Astrocyte (in vitro differentiated cells and primary cell): ENCODE results near the gene LRATD1. TPM values are rescaled to one million over a fixed set of nuclear protein-coding genes. Genes with fewer than 3 reads are reported as not detected.

Experiments
- DNase-seq: peaks from one replicate; pipeline ENCODE4 v3.0.0-alpha.2; 2010; ENCODE audit warnings: low read depth
- FAIRE-seq: peaks from 2 replicates; lab custom pipeline; 2011; peaks lifted over from hg19 to GRCh38; lab: Jason Lieb, UNC
- H2AFZ ChIP-seq: 2 replicates; pipeline ENCODE4 v1.6.0; 2012; ENCODE audit warnings: low read depth, low read length, inconsistent platforms
- H3K27ac ChIP-seq: 2 replicates; pipeline ENCODE4 v1.5.1; 2011; ENCODE audit warnings: low read depth, low read length, inconsistent platforms
- H3K27me3 ChIP-seq: 2 replicates; pipeline ENCODE4 v1.6.0; 2011; ENCODE audit warnings: low read length, inconsistent platforms; ENCODE audit not compliant: insufficient read depth
- H3K36me3 ChIP-seq: 2 replicates; pipeline ENCODE4 v1.5.1; 2011; ENCODE audit warnings: low read length, inconsistent platforms; ENCODE audit not compliant: insufficient read depth
- H3K4me1 ChIP-seq: 2 replicates; pipeline ENCODE4 v1.5.1; 2011; ENCODE audit warnings: low read length, inconsistent platforms; ENCODE audit not compliant: insufficient read depth
- H3K4me2 ChIP-seq: 2 replicates; pipeline ENCODE4 v1.6.0; 2012; ENCODE audit warnings: low read length, inconsistent platforms
- H3K4me3 ChIP-seq: 2 replicates; pipeline ENCODE4 v1.5.1; 2011; ENCODE audit warnings: low read depth, mild to moderate bottlenecking, low read length, inconsistent platforms; ENCODE audit not compliant: insufficient read depth
- H3K79me2 ChIP-seq: 2 replicates; pipeline ENCODE4 v1.6.0; 2012; ENCODE audit warnings: mild to moderate bottlenecking, low read length, inconsistent platforms; ENCODE audit not compliant: insufficient read depth
- H3K9ac ChIP-seq: 2 replicates; pipeline ENCODE4 v1.6.0; 2012; ENCODE audit warnings: mild to moderate bottlenecking, low read length, inconsistent platforms
- H3K9me3 ChIP-seq: 2 replicates; pipeline ENCODE4 v1.5.1; 2012; ENCODE audit warnings: low read depth, mild to moderate bottlenecking, low read length, inconsistent platforms; ENCODE audit not compliant: insufficient read depth
- H4K20me1 ChIP-seq: 2 replicates; pipeline ENCODE4 v1.6.0; 2012; ENCODE audit warnings: low read length, inconsistent platforms; ENCODE audit not compliant: insufficient read depth
- H3K27ac Mint-ChIP-seq: one replicate; pipeline ENCODE4 v1.8.0; 2021; ENCODE audit warnings: mild to moderate bottlenecking, mixed read lengths; ENCODE audit not compliant: unreplicated experiment
- H3K27me3 Mint-ChIP-seq: one replicate; pipeline ENCODE4 v1.8.0; 2021; ENCODE audit warnings: low read depth, mixed read lengths; ENCODE audit not compliant: unreplicated experiment
- H3K36me3 Mint-ChIP-seq: one replicate; pipeline ENCODE4 v1.8.0; 2021; ENCODE audit warnings: low read depth, mixed read lengths; ENCODE audit not compliant: unreplicated experiment
- H3K4me1 Mint-ChIP-seq: one replicate; pipeline ENCODE4 v1.8.0; 2021; ENCODE audit warnings: low read depth, mixed read lengths; ENCODE audit not compliant: unreplicated experiment
- H3K4me3 Mint-ChIP-seq: one replicate; pipeline ENCODE4 v1.8.0; 2021; ENCODE audit warnings: mild to moderate bottlenecking, moderate library complexity, mixed read lengths; ENCODE audit not compliant: unreplicated experiment
- H3K9me3 Mint-ChIP-seq: one replicate; pipeline ENCODE4 v1.8.0; 2021; ENCODE audit warnings: mild to moderate bottlenecking, mixed read lengths; ENCODE audit not compliant: unreplicated experiment
- CTCF ChIP-seq: IDR thresholded peaks from 2 replicates; pipeline ENCODE4 v1.5.1; 2011; ENCODE audit warnings: low read depth, mild to moderate bottlenecking, inconsistent platforms, low read length, moderate library complexity; ENCODE audit not compliant: insufficient read depth
- EZH2 ChIP-seq: IDR thresholded peaks from 2 replicates; pipeline ENCODE4 v1.6.1; 2012; ENCODE audit warnings: mild to moderate bottlenecking, low read length, inconsistent platforms; ENCODE audit not compliant: insufficient read depth
- total RNA-seq: library from RNA; stranded (reverse); gene quantifications from 2 replicates; pipeline ENCODE4 v1.2.1, GENCODE V29; 2021

The LRATD1 gene
- total RNA-seq, 1 donor from 2014 or later, result 28.3 TPM

GRCh38 chr2:14615121-14615520 lies 17.4 kb upstream of the LRATD1 start:
- no peak overlapping the region for H3K27ac ChIP-seq
- TF ChIP-seq EZH2, result no peak
- no peak for TF ChIP-seq CTCF
- no peaks in the 10 kb centered on the region for H3K9me3 ChIP-seq
- Mint-ChIP-seq H3K36me3 (no peaks in the 10 kb centered on the region), H3K9me3 (no peaks in the 10 kb centered on the region), H3K4me1 (peaks cover 12% of the 10 kb centered on the region), H3K27ac (no peak overlapping the region), H3K27me3 (peaks cover 2% of the 10 kb centered on the region), H3K4me3 (no peak overlapping the region)
- H4K20me1 ChIP-seq, result no peaks in the 10 kb centered on the region
- H3K4me1 ChIP-seq, result peaks cover 9% of the 10 kb centered on the region
- no peaks in the 10 kb centered on the region for H3K27me3 ChIP-seq
- H3K79me2 ChIP-seq, result no peaks in the 10 kb centered on the region
- no peak overlapping the region for H3K9ac ChIP-seq
- FAIRE-seq (no peak), DNase-seq (no peak)
- H3K4me3 ChIP-seq, result no peak overlapping the region
- no peaks in the 10 kb centered on the region for H3K36me3 ChIP-seq
- no peak overlapping the region for H3K4me2 ChIP-seq
- H2AFZ ChIP-seq, result no peak overlapping the region

GRCh38 chr2:14615760-14616159 lies 16.8 kb upstream of the LRATD1 start:
- peaks cover 12% of the 10 kb centered on the region for H3K4me1 Mint-ChIP-seq

More at GRCh38 chr2:14615760-14616159, 16.8 kb upstream of the LRATD1 start:
- Histone ChIP-seq H3K9ac (no peak overlapping the region), H3K4me1 (peaks cover 9% of the 10 kb centered on the region), H3K9me3 (no peaks in the 10 kb centered on the region), H4K20me1 (no peaks in the 10 kb centered on the region), H3K36me3 (no peaks in the 10 kb centered on the region), H3K4me2 (no peak overlapping the region), H3K79me2 (no peaks in the 10 kb centered on the region), H3K4me3 (no peak overlapping the region), H3K27me3 (no peaks in the 10 kb centered on the region), H3K27ac (no peak overlapping the region), H2AFZ (no peak overlapping the region)
- Mint-ChIP-seq H3K4me3 (no peak overlapping the region), H3K27me3 (peaks cover 2% of the 10 kb centered on the region), H3K27ac (no peak overlapping the region), H3K36me3 (no peaks in the 10 kb centered on the region), H3K9me3 (no peaks in the 10 kb centered on the region)
- TF ChIP-seq EZH2 (no peak), CTCF (no peak)
- FAIRE-seq (no peak), DNase-seq (no peak)
